Fibroblast of pulmonary artery (primary cell): Measurements from ENCODE around the gene DCAF8L1.
"Not testable (repeated sequence)": the region's sequence is repeated elsewhere in the genome, so short reads cannot be mapped to it uniquely, and the experiment has no call there.

Experiments
- DNase-seq: peaks from one replicate; pipeline ENCODE4 v3.0.0-alpha.2; 2010; ENCODE audit warnings: low read depth
- H3K4me3 ChIP-seq: replicated peaks from 2 replicates; pipeline ENCODE4 v1.5.1; 2011; ENCODE audit warnings: low read depth, mild to moderate bottlenecking, control low read depth, low read length, moderate library complexity
- TF ChIP-seq, protein P1 (sequence below): IDR thresholded peaks from 2 replicates; pipeline ENCODE4 v1.5.1; 2011; ENCODE audit warnings: mild to moderate bottlenecking, control low read depth, low read length, inconsistent platforms; ENCODE audit errors: missing control alignments

DCAF8L1 gene

DNA sequence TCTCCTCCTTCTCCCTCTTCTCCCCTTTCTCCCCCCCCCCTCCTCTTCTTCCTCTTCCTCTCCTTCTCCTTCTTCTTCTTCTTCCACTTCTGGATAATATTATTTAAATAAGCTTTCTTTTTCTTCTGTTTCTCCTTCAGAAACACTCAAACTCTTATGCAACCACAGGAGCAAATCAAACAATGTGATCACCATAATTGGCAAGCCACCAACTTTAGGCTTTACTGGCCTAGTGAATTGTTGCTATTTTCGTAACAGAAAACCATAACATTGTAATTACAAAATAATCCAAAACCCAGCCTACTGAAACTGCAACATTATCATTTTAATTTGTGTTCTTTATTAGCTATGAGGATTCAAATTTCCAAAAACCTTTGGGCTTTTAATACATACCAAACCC is 14.3 kb downstream of the DCAF8L1 start:
- DNase-seq = peak; percentile 89
- TF ChIP-seq, protein P1, sequence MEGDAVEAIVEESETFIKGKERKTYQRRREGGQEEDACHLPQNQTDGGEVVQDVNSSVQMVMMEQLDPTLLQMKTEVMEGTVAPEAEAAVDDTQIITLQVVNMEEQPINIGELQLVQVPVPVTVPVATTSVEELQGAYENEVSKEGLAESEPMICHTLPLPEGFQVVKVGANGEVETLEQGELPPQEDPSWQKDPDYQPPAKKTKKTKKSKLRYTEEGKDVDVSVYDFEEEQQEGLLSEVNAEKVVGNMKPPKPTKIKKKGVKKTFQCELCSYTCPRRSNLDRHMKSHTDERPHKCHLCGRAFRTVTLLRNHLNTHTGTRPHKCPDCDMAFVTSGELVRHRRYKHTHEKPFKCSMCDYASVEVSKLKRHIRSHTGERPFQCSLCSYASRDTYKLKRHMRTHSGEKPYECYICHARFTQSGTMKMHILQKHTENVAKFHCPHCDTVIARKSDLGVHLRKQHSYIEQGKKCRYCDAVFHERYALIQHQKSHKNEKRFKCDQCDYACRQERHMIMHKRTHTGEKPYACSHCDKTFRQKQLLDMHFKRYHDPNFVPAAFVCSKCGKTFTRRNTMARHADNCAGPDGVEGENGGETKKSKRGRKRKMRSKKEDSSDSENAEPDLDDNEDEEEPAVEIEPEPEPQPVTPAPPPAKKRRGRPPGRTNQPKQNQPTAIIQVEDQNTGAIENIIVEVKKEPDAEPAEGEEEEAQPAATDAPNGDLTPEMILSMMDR = no peak
- no peak overlapping the region for H3K4me3 ChIP-seq

DNA sequence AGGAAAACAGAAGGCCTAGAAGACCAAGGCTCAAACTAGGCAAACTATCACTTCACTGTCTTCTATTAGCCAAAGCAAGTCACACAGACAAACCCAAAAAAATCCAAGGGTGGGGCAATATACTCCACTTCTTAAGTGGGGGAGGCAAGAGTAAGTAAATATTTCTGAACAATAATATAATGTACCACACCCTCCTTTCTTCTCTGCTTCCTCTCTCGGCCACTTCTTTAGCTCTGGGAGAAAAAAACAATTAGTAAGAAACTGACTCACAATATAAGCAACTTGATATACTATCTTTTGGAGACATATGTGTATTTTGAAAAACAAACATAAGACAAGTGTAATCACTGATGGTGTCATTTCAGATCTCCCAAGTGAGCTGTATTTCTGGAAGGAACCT is 14.8 kb downstream of the DCAF8L1 start:
- TF ChIP-seq, protein P1 = no peak
- DNase-seq = peak; percentile 30
- no peak overlapping the region for H3K4me3 ChIP-seq

DNA sequence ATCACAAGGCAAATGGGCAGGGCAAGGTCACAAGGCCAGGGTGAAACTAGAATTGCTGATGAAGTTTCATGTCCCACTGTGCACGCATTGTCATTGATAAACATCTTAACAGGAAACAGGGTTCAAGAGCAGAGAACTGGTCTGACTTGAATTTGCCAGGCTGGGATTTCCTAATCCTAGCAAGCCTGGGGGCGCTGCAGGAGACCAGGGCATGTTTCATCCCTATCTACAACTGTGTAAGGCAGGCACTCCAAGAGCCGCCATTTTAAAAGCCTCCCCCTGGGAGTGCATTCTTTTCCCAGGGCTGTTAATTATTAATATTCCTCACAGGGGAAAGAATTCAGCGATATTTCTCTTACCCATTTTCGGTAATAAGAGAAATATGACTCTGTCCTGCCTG is 15.9 kb downstream of the DCAF8L1 start:
- DNase-seq, H3K4me3 ChIP-seq: not testable (repeated sequence)

DNA sequence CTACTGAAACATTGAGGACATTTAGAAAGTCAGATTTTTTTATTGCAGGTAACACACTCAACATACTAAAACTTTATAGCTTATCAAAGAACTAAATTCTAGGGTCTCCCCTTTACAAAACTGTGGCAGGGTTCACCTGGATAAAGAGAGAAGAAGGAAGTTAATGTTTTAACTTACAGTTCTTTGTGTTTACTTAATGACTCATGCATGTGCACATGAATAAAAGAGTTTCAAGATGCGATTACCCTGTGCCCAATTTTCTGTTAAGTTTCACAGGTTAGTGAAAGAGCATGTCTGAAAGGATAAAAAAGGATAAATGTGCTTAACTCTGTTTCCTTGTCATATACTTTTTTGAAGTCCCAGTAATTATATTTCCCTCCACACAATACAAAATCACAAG is 16.8 kb downstream of the DCAF8L1 start:
- H3K4me3 ChIP-seq = no peak overlapping the region
- TF ChIP-seq, protein P1 = no peak
- no peak for DNase-seq

DNA sequence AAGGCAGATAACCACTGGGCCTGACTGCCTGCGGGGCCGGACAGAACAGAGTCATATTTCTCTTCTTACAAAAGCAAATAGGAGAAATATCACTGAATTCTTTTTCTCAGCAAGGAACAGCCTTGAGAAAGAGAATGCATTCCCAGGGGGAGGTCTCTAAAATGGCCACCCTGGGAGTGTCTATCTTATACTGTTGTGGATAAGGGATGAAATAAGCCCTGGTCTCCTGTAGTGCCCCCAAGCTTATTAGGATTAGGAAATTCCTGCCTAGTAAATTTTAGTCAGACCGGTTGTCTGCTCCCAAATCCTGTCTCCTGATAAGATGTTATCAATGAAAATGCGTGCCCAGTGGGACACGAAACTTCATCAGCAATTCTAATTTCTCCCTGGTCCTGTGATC is 20.8 kb downstream of the DCAF8L1 start:
- DNase-seq, H3K4me3 ChIP-seq: not testable (repeated sequence)

DNA sequence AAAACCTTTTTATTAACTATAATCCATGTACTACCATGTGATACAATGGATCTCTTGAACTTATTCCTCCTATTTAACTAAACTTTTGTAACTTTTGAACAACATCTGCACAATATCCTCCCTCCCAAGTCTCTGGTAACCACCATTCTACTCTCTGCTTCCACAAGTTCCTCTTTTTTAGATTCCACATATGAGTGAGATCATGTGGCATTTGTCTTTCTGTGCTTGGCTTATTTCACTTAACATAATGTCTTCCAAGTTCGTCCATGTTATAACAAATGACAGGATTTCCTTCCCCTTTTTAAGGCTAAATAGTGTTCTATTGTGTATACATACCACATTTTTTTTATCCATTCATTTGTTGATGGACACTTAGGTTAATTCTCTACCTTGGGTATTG is 28.1 kb downstream of the DCAF8L1 start:
- TF ChIP-seq, protein P1 = no peak
- DNase-seq = no peak
- H3K4me3 ChIP-seq = no peak overlapping the region

DNA sequence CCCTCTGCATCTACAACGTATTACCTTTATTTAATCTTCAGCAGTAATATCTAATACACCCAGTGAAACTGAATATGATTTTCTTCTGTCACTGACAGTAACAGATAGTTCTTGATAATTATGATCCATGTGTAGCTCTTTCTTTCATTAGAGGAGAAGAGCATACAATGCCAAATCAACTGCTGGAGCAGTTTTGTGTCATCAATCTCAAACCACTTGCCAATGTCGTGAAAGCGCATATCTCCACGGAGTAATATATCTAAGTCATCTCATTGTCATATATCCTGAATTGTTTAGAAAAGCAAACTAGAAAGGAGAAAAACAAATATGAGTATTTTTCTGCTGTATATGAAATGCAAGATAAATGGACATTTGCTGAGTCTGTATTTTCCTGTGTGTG is 47.9 kb downstream of the DCAF8L1 start:
- no peak overlapping the region for H3K4me3 ChIP-seq
- TF ChIP-seq, protein P1 = no peak
- DNase-seq = no peak
